ENCODE results near the gene FICD. TPM values are rescaled to one million over a fixed set of nuclear protein-coding genes. Genes with fewer than 3 reads are reported as not detected.
A peak's percentile ranks its signal among the peaks of the same experiment; 100 is the strongest.

FICD gene
- total RNA-seq, 1 experiment from 2014 or later = 10.1 TPM

GRCh38 chr12:108495054-108495453 is 20.0 kb upstream of the FICD start:
- intact Hi-C loops (cut with micrococcal nuclease; ENCODE audit: unreplicated experiment) = no loop called here
- no TSS peak for BruUV-seq (replicated peaks)
- no peak for ATAC-seq
- in situ Hi-C loops (cut with HindIII; ENCODE audit: low pct_unique_long_range_greater_than_20kb, low sequenced_read_pairs) = no loop called here
- no peaks in the 10 kb centered on the region for H3K9me3 ChIP-seq (ENCODE audit: control insufficient read depth, insufficient read depth, low read depth, low read length)
- peaks cover 3% of the 10 kb centered on the region; the same call in 1 of the 2 replicates for H3K4me1 ChIP-seq (ENCODE audit: control insufficient read depth, insufficient read depth, low read length)
- CTCF ChIA-PET = interaction anchor here (0.6 kb wide), 2 partner anchors 38 to 215 kb away, joined by 3 to 9 read pairs; no protein-coding TSS in a partner anchor
- H3K4me3 ChIP-seq (ENCODE audit: low read depth in 2 of 2, low read length in 2 of 2) = no peak overlapping the region
- TF ChIP-seq, protein P1, sequence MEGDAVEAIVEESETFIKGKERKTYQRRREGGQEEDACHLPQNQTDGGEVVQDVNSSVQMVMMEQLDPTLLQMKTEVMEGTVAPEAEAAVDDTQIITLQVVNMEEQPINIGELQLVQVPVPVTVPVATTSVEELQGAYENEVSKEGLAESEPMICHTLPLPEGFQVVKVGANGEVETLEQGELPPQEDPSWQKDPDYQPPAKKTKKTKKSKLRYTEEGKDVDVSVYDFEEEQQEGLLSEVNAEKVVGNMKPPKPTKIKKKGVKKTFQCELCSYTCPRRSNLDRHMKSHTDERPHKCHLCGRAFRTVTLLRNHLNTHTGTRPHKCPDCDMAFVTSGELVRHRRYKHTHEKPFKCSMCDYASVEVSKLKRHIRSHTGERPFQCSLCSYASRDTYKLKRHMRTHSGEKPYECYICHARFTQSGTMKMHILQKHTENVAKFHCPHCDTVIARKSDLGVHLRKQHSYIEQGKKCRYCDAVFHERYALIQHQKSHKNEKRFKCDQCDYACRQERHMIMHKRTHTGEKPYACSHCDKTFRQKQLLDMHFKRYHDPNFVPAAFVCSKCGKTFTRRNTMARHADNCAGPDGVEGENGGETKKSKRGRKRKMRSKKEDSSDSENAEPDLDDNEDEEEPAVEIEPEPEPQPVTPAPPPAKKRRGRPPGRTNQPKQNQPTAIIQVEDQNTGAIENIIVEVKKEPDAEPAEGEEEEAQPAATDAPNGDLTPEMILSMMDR (IDR thresholded peaks at IDR 0.05) = peak; percentile 75
- TF ChIP-seq REST (IDR thresholded peaks at IDR 0.05; ENCODE audit: insufficient read depth in 1 of 2, low read depth in 2 of 2, low read length in 1 of 2) = no peak
- DNase-seq (ENCODE audit: low read depth, low spot score) = no peak
- POLR2A ChIA-PET = no interaction called here
- no peak overlapping the region for H3K27ac ChIP-seq (ENCODE audit: low read length)
- H3K27me3 ChIP-seq (ENCODE audit: control insufficient read depth, insufficient read depth, low read length) = no peaks in the 10 kb centered on the region; the same call in 1 of the 2 replicates
- no peaks in the 10 kb centered on the region for H3K36me3 ChIP-seq (ENCODE audit: control insufficient read depth, insufficient read depth, low read length)

DNA sequence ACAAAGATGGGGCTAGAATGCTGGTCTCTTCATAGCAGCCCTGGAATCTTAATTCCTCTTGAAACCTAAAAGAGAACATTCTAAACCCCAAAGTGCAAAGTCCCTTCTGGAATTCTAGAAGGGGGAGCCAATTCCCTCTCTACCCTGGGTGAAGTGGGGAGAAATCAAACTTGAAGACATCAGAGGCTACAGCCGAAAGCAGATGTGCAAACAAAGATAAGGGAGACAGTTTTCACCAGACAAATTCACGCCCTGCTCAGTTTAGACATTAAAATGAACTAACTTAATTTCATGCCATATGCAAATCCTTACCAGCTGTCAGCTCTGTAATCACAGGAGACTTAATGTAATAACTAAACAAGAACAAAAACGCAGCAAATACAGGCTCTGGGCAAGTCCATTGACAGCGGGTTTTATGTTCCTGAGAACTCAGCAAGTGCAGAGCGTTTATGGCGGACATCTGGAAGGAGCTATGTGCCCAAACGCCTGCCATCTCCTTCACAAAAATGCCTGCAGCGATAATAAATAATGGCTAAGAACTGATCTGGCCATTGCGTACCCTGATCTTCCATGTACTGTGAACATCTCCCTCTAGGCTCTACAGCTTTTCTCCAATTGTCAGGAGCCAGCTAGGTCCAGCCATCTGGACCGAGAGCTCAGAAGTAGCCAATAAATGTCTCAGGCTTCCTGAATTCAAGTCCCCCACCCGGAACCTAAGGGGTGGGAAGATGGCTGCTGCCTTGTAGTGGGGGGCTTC is 19.1 kb upstream of the FICD start:
- CTCF ChIA-PET = no interaction called here
- TF ChIP-seq TCF7L2 (IDR thresholded peaks at IDR 0.05; ENCODE audit: low read depth, low read length) (no peak), SIN3A (IDR thresholded peaks at IDR 0.05; ENCODE audit: borderline replicate concordance, insufficient read depth, low read depth, low read length) (no peak), POLR2AphosphoS5 (IDR thresholded peaks at IDR 0.05; ENCODE audit: low read depth, low read length) (no peak), REST (IDR thresholded peaks at IDR 0.05; ENCODE audit: insufficient read depth in 1 of 2, low read depth in 2 of 2, low read length in 1 of 2) (no peak)
- TF ChIP-seq, protein P1 (IDR thresholded peaks at IDR 0.05) = no peak
- no TSS peak for BruUV-seq (replicated peaks)
- no peaks in the 10 kb centered on the region; the same call in 1 of the 2 replicates for H3K27me3 ChIP-seq (ENCODE audit: control insufficient read depth, insufficient read depth, low read length)
- POLR2A ChIA-PET = no interaction called here
- H3K4me1 ChIP-seq (ENCODE audit: control insufficient read depth, insufficient read depth, low read length) = peaks cover 3% of the 10 kb centered on the region; the same call in 1 of the 2 replicates
- no peak overlapping the region for H3K27ac ChIP-seq (ENCODE audit: low read length)
- no peaks in the 10 kb centered on the region for H3K36me3 ChIP-seq (ENCODE audit: control insufficient read depth, insufficient read depth, low read length)
- no peaks in the 10 kb centered on the region for H3K9me3 ChIP-seq (ENCODE audit: control insufficient read depth, insufficient read depth, low read depth, low read length)
- in situ Hi-C loops (cut with HindIII; ENCODE audit: low pct_unique_long_range_greater_than_20kb, low sequenced_read_pairs) = no loop called here
- ATAC-seq (no peak), DNase-seq (ENCODE audit: low read depth, low spot score) (no peak)
- H3K4me3 ChIP-seq (ENCODE audit: low read depth in 2 of 2, low read length in 2 of 2) = no peak overlapping the region
- intact Hi-C loops (cut with micrococcal nuclease; ENCODE audit: unreplicated experiment) = no loop called here
